Nephron (organoid): ENCODE data around the gene CDKN2C.

Experiments
- H3K27ac Mint-ChIP-seq, 3 experiments: 2 replicates each; pipeline ENCODE4 v1.8.0; 2020; ENCODE audit warnings: mixed read lengths in 3 of 3, mild to moderate bottlenecking in 2 of 3, moderate library complexity in 1 of 3
- H3K27me3 Mint-ChIP-seq: 2 replicates; pipeline ENCODE4 v1.8.0; 2021; ENCODE audit warnings: low read depth, mild to moderate bottlenecking, moderate library complexity, mixed read lengths
- H3K36me3 Mint-ChIP-seq: 2 replicates; pipeline ENCODE4 v1.8.0; 2020; ENCODE audit warnings: low read depth, mixed read lengths
- H3K4me1 Mint-ChIP-seq: 2 replicates; pipeline ENCODE4 v1.8.0; 2020; ENCODE audit warnings: mixed read lengths
- H3K4me3 Mint-ChIP-seq, 3 experiments: 2 replicates each; pipeline ENCODE4 v1.8.0; 2020; ENCODE audit warnings: mild to moderate bottlenecking in 3 of 3, mixed read lengths in 3 of 3, moderate library complexity in 2 of 3
- H3K9me3 Mint-ChIP-seq: 2 replicates; pipeline ENCODE4 v1.8.0; 2020; ENCODE audit warnings: mixed read lengths
- TF ChIP-seq, protein P1 (sequence below), 3 experiments: fragments of 200-600 bp; sonication (generic); IDR thresholded peaks; one replicate each; pipeline ENCODE4 v1.5.0; 2021; ENCODE audit warnings: antibody characterized with exemption in 3 of 3; ENCODE audit not compliant: unreplicated experiment in 3 of 3

The CDKN2C gene

DNA sequence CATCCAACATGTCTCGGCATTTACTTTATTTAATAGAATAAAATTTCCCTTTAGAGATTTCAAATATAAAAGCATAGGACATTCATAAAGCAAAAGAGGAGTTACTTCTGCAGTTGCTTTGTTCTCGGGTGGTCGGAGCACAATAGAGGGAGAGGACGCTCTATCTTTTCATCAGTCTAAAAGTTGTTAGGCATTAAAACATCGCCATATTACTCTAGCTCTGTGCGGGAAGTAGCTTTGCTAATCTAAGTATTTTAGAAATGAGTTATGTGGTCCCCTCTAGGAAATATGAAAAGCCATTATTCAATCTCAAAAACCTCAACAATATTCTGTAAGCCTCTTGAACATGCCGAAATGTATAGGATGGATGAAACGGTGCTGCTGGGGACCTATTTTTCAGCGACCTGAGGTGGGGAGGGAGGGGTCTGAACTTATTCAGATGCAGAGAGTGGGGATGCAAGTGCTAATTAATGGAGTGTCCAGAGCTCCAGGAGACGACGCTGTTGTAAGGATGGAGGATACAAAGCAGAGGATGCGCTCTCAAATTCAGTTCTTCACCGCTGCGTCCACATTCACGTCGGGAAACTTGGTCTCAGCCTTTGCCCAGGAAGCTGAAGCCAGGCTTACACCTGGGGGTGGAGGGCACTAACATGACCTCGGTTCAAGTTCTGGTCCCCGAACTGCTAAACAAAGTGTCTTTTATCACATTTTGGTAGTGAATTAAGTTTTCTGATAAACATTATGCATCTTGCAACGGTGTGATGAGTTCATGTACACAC, 6.3 kb downstream of the CDKN2C start:
- Mint-ChIP-seq H3K9me3 (no peaks in the 10 kb centered on the region), H3K4me1 (peaks cover 9% of the 10 kb centered on the region), H3K36me3 (no peaks in the 10 kb centered on the region), H3K27ac (no peak overlapping the region), H3K4me3 (peak overlapping the region in 1 of 3 experiments; percentile 8), H3K27me3 (peaks cover 94% of the 10 kb centered on the region)
- TF ChIP-seq, protein P1, sequence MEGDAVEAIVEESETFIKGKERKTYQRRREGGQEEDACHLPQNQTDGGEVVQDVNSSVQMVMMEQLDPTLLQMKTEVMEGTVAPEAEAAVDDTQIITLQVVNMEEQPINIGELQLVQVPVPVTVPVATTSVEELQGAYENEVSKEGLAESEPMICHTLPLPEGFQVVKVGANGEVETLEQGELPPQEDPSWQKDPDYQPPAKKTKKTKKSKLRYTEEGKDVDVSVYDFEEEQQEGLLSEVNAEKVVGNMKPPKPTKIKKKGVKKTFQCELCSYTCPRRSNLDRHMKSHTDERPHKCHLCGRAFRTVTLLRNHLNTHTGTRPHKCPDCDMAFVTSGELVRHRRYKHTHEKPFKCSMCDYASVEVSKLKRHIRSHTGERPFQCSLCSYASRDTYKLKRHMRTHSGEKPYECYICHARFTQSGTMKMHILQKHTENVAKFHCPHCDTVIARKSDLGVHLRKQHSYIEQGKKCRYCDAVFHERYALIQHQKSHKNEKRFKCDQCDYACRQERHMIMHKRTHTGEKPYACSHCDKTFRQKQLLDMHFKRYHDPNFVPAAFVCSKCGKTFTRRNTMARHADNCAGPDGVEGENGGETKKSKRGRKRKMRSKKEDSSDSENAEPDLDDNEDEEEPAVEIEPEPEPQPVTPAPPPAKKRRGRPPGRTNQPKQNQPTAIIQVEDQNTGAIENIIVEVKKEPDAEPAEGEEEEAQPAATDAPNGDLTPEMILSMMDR (IDR thresholded peaks at IDR 0.05; ENCODE audit: unreplicated experiment in 3 of 3) = no peak

GRCh38 chr1:50976890-50977574, 7.0 kb downstream of the CDKN2C start:
- Mint-ChIP-seq H3K27ac (no peak overlapping the region), H3K9me3 (no peaks in the 10 kb centered on the region), H3K4me3 (peak overlapping the region in 2 of 3 experiments; percentile 43 to 51), H3K27me3 (peaks cover 96% of the 10 kb centered on the region), H3K4me1 (peaks cover 9% of the 10 kb centered on the region), H3K36me3 (no peaks in the 10 kb centered on the region)
- TF ChIP-seq, protein P1 (IDR thresholded peaks at IDR 0.05; ENCODE audit: unreplicated experiment in 3 of 3) = no peak

DNA sequence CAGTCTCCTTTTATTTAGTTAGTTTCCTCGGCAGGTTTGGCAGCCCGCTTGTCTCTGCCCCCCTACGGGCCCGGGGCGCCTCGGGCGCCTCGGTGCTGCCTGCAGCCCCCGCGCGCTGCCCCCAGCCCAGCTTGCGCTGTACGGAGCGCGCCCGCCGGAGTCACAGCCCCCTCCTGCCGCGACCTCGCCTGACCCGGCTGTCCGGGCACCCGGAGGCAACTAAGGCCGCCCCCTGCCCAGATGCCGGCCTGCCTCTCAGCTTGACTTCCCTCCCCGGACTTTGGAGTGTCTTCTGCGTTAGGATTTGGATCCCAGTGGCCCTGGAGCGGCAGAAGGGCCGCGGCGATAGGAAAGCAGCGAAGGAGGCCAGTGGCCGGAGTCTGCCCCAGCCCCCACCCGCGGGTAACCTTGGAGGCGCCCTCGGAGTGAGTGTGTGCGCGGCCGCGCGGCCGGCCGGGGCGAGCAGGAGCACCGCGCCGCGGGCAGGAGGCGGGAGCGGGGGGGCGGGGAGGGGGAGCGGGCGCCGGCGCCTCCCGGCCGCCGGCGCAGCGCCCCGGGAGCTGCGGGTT, 7.6 kb downstream of the CDKN2C start:
- H3K9me3 Mint-ChIP-seq = no peaks in the 10 kb centered on the region
- no peak overlapping the region for H3K27ac Mint-ChIP-seq
- peaks cover 97% of the 10 kb centered on the region for H3K27me3 Mint-ChIP-seq
- H3K4me1 Mint-ChIP-seq = peaks cover 9% of the 10 kb centered on the region
- no peaks in the 10 kb centered on the region for H3K36me3 Mint-ChIP-seq
- TF ChIP-seq, protein P1 (IDR thresholded peaks at IDR 0.05; ENCODE audit: unreplicated experiment in 3 of 3) = no peak
- peak overlapping the region; percentile 60 to 72 (median 68) for H3K4me3 Mint-ChIP-seq

DNA sequence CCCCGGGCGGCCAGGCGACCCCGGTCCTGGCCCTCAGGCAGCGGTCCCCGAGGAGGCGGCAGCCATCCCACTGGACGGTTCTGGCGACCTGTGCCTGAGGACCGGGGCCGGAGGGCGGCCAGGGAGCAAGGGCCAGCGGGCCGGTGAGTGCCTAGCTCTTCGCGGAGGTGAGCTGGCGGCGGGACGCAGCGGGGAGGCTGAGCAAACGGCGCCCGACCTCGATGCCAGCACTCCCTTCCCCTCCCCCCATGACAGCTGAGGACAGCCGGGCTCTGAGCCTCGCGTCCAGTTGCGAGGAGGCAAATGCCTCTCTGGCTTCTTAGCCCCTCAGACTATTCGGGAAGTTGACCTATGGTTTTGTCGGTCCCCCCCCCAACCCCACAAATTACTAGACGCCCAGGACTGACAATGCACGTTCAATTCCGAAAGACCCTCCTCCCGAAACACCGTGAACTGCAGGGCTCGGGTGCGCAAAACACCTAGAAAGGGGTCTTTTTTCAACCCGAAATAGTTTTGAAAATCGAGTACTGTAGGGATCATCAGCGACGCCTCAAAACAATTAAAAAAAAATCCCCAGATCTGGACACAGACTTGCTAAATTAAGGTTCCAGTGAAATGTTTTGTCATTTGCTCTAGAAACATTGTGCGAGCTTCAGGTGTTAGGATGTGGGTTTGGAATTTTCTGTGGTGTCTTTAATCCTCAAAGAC, 8.3 kb downstream of the CDKN2C start:
- Mint-ChIP-seq H3K36me3 (no peaks in the 10 kb centered on the region), H3K4me3 (peak overlapping the region; percentile 46 to 75 (median 65)), H3K9me3 (no peaks in the 10 kb centered on the region), H3K4me1 (peaks cover 9% of the 10 kb centered on the region), H3K27ac (no peak overlapping the region), H3K27me3 (peaks cover 97% of the 10 kb centered on the region)
- TF ChIP-seq, protein P1 (IDR thresholded peaks at IDR 0.05; ENCODE audit: unreplicated experiment in 3 of 3) = no peak

GRCh38 chr1:50978852-50979781, 9.1 kb downstream of the CDKN2C start:
- Mint-ChIP-seq H3K4me1 (peaks cover 9% of the 10 kb centered on the region), H3K27ac (no peak overlapping the region), H3K4me3 (peak overlapping the region; percentile 46 to 75 (median 65)), H3K36me3 (no peaks in the 10 kb centered on the region), H3K9me3 (no peaks in the 10 kb centered on the region), H3K27me3 (peaks cover 96% of the 10 kb centered on the region)
- TF ChIP-seq, protein P1 (IDR thresholded peaks at IDR 0.05; ENCODE audit: unreplicated experiment in 3 of 3) = no peak
